Ovary (tissue), 9 donors: ENCODE measurements around the gene MED12. TPM values are rescaled to one million over a fixed set of nuclear protein-coding genes. Genes with fewer than 3 reads are reported as not detected.

Experiments
- DNase-seq, 5 donors: peaks; one replicate each; pipeline ENCODE4 v3.0.0-alpha.2; 2019 to 2020
- H3K27ac ChIP-seq, 2 donors: fragments of 200-600 bp; one replicate each; pipeline versions ENCODE4 v1.5.1 to v1.8.0; 2019 to 2022
- H3K27me3 ChIP-seq: fragments of 200-600 bp; one replicate; pipeline ENCODE4 v1.8.0; 2022
- H3K36me3 ChIP-seq: fragments of 200-600 bp; sonication (generic); one replicate; pipeline ENCODE4 v1.5.1; 2019
- H3K4me1 ChIP-seq: one replicate; pipeline ENCODE4 v1.8.1; 2013; ENCODE audit warnings: mild to moderate bottlenecking, moderate library complexity; ENCODE audit not compliant: insufficient read depth
- H3K4me3 ChIP-seq: fragments of 200-600 bp; sonication (generic); one replicate; pipeline ENCODE4 v1.5.1; 2017
- H3K9me3 ChIP-seq, 2 donors: fragments of 200-600 bp in 1 of 2; sonication (generic) in 1 of 2; one replicate each; pipeline versions ENCODE4 v1.5.1 to v1.8.1; 2013 to 2019; ENCODE audit warnings: mild to moderate bottlenecking in 1 of 2, moderate library complexity in 1 of 2
- EP300 ChIP-seq: sonication (generic); formaldehyde crosslinking; IDR thresholded peaks from one replicate; pipeline ENCODE4 v1.6.1; 2017; ENCODE audit warnings: antibody characterized with exemption
- POLR2A ChIP-seq: fragments of 450-650 bp; IDR thresholded peaks from one replicate; pipeline ENCODE4 v1.6.1; 2017; ENCODE audit warnings: antibody characterized with exemption, mild to moderate bottlenecking, moderate library complexity
- WGBS, 3 donors: extraction: QIAGEN DNeasy Blood & Tissue Kit in 1 of 3; methylation state at CpG; one replicate each; pipeline versions ENCODE4 v1.1.5 to v1.1.7; 2013 to 2017; 5-methylcytosine and 5-hydroxymethylcytosine counted together
- intact Hi-C, 4 donors: fragments of 100-400 bp; cut with DNase I; formaldehyde crosslinking; loops; one replicate each; pipeline versions ENCODE4 v1.11.0 to v1.15.1; 2022 to 2023
- polyA plus RNA-seq, 2 donors: library from polyadenylated mRNA; stranded (reverse); fragments of 200-250 nt in 1 of 2; fragments of 350-450 nt in 1 of 2; fragmentation: Illumina TruSeq in 1 of 2; extraction: RNeasy Lipid Tissue Mini Kit (QIAGEN cat#74804) in 1 of 2; gene quantifications; one replicate each; pipeline ENCODE4 v1.2.3, GENCODE V29; 2013 to 2014
- total RNA-seq, 7 donors: library from RNA; depleted of rRNA in 2 of 7; stranded (reverse); fragments of >200 nt in 2 of 7; fragmentation: NEBNext Ultra II Directional in 3 of 7; extraction: Animal tissue kit (Norgen Biotek cat#: 25700) in 3 of 7; gene quantifications; one replicate each; pipeline versions ENCODE4 v1.1.0 to v1.2.4, GENCODE V29; 2016 to 2023
- TF ChIP-seq, protein P1 (sequence below), 3 donors: fragments of 450-650 bp in 2 of 3; fragments of 200-600 bp in 1 of 3; IDR thresholded peaks; one replicate each; pipeline versions ENCODE4 v1.5.1 to v1.8.0; 2016 to 2022; ENCODE audit warnings: antibody characterized with exemption in 3 of 3, mild to moderate bottlenecking in 1 of 3
- donor health status: DM: no; HTN: no; CAD: no; lungs with moderate emphysema.
- donor health status: DM: no; HTN: no; CAD: no.
- donor health status: Bipolar disorder and iron deficiency.
- donor health status: DM: yes; HTN: yes; CAD: no.
- donor health status: DM: no; HTN: no; CAD: no.
- donor health status: DM: yes; HTN: yes; CAD: no.

MED12 gene
- total and polyA plus RNA-seq, 9 donors = 27.8 to 68.4 (median 52.2) TPM

DNA sequence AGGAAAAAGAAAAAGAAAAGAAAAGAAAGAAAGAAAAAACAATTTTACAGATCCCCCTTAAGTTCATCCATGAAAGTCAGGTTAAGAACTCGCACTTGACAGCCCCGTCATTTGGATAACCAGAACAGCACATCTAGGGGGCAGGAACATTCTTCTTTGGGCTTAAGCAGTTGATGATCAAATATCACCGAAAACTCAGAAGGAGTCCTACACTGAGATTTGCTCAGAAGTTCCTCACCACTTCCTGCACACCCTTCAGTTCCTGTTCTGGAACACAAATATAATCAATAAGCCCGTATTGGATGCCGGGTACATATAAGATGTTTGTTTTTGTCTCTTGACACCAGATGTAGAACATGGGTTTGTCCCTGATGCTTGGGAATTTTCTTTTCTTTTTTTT is 40.9 kb downstream of the MED12 start:
- Histone ChIP-seq H3K27ac (no peak overlapping the region), H3K27me3 (no peaks in the 10 kb centered on the region), H3K9me3 (no peaks in the 10 kb centered on the region), H3K4me1 (no peaks in the 10 kb centered on the region), H3K36me3 (no peaks in the 10 kb centered on the region), H3K4me3 (no peak overlapping the region)
- no peak for TF ChIP-seq POLR2A
- TF ChIP-seq, protein P1, sequence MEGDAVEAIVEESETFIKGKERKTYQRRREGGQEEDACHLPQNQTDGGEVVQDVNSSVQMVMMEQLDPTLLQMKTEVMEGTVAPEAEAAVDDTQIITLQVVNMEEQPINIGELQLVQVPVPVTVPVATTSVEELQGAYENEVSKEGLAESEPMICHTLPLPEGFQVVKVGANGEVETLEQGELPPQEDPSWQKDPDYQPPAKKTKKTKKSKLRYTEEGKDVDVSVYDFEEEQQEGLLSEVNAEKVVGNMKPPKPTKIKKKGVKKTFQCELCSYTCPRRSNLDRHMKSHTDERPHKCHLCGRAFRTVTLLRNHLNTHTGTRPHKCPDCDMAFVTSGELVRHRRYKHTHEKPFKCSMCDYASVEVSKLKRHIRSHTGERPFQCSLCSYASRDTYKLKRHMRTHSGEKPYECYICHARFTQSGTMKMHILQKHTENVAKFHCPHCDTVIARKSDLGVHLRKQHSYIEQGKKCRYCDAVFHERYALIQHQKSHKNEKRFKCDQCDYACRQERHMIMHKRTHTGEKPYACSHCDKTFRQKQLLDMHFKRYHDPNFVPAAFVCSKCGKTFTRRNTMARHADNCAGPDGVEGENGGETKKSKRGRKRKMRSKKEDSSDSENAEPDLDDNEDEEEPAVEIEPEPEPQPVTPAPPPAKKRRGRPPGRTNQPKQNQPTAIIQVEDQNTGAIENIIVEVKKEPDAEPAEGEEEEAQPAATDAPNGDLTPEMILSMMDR (IDR thresholded peaks at IDR 0.05) = no peak
- TF ChIP-seq EP300 = no peak
- DNase-seq = no peak
- intact Hi-C loops = no loop called here
- 81 to 88% (median 83%) methylated on average over 5 of the region's 5 CpGs for WGBS, 3 donors

- no peaks in the 10 kb centered on the region for H3K36me3 ChIP-seq
- TF ChIP-seq EP300 (no peak), POLR2A (no peak)
- TF ChIP-seq, protein P1 (IDR thresholded peaks at IDR 0.05) = no peak
- intact Hi-C loops = no loop called here
- DNase-seq = no peak
- WGBS, 3 donors = 83 to 91% (median 89%) methylated on average over 3 of the region's 3 CpGs
- H3K27me3 ChIP-seq = no peaks in the 10 kb centered on the region
- H3K4me1 ChIP-seq = no peaks in the 10 kb centered on the region
- H3K9me3 ChIP-seq = no peaks in the 10 kb centered on the region
- H3K27ac ChIP-seq = no peak overlapping the region
- H3K4me3 ChIP-seq = no peak overlapping the region
Observed at GRCh38 chrX:71160475-71160874, 42.1 kb downstream of the MED12 start.

DNA sequence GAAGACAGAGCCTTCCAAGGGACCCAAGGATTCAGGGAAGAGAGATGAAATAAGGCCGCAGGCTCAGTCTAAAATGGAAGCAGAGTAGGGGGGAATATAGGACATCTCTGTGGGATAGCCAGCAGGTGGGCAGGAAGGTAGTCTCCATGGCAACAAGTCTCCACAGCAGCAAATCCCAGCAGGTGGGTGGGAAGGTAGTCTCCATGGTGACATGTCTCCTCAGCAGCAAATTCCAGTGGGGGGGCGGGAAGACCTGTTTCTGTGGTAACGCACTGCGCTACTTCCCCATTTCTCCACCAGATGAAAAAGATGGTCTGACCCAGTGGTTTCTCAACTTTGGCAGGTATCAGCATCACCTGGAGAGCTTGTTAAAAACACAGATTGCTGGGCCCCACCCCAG is 44.6 kb downstream of the MED12 start:
- DNase-seq = no peak
- intact Hi-C loops = no loop called here
- Histone ChIP-seq H3K4me3 (no peak overlapping the region), H3K4me1 (no peaks in the 10 kb centered on the region), H3K27ac (no peak overlapping the region), H3K27me3 (no peaks in the 10 kb centered on the region), H3K9me3 (no peaks in the 10 kb centered on the region), H3K36me3 (no peaks in the 10 kb centered on the region)
- TF ChIP-seq, protein P1 (IDR thresholded peaks at IDR 0.05) = no peak
- WGBS, 3 donors = 84 to 89% (median 85%) methylated on average over 4 of the region's 4 CpGs

DNA sequence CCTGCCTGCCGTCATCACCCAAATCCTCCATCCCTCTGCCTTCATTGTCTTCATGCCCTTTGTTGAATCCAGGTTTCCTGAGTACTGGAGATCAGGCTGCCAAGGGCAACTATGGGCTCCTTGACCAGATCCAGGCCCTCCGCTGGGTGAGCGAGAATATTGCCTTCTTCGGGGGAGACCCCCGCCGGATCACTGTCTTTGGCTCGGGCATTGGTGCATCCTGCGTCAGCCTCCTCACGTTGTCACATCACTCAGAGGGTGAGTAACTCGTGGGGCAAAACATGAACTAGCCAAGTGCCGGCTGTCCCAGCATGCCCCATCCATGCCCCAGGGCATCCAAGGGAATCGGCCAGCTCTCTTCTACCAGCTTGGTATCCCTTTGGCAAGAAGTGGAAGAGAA is 45.7 kb downstream of the MED12 start:
- Histone ChIP-seq H3K4me1 (no peaks in the 10 kb centered on the region), H3K9me3 (no peaks in the 10 kb centered on the region), H3K27me3 (no peaks in the 10 kb centered on the region), H3K27ac (no peak overlapping the region), H3K4me3 (no peak overlapping the region), H3K36me3 (no peaks in the 10 kb centered on the region)
- no peak for DNase-seq
- intact Hi-C loops = no loop called here
- WGBS, 3 donors = 83 to 88% (median 86%) methylated on average over 12 of the region's 12 CpGs
- TF ChIP-seq, protein P1 (IDR thresholded peaks at IDR 0.05) = no peak
- no peak for TF ChIP-seq EP300
- no peak for TF ChIP-seq POLR2A

DNA sequence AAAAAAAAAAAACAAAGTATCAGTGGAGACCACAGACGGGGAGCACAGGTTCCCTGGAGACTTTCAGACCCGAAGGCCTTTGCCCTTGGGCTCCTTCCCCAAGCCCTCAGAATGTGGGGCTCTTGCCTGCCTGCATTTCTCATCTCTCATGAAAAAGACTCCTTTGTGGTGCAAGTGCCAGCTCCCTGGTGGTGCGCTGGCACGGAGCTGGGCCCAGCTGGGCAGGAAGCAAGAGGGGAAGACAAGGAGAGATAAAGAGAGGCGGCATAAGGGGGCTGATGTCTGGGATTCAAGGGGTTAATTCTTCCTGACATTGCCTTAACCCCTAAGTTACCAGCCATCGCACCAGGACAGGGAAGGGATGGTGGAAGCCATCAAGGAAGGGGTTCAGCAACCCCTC is 48.1 kb downstream of the MED12 start:
- H3K4me3 ChIP-seq = no peak overlapping the region
- no peaks in the 10 kb centered on the region for H3K36me3 ChIP-seq
- H3K27me3 ChIP-seq = no peaks in the 10 kb centered on the region
- DNase-seq = no peak
- no peak overlapping the region for H3K27ac ChIP-seq
- H3K4me1 ChIP-seq = no peaks in the 10 kb centered on the region
- intact Hi-C loops = no loop called here
- WGBS, 3 donors = 73 to 83% (median 77%) methylated on average over 6 of the region's 6 CpGs
- no peaks in the 10 kb centered on the region for H3K9me3 ChIP-seq
- TF ChIP-seq EP300 = no peak
- TF ChIP-seq, protein P1 (IDR thresholded peaks at IDR 0.05) = no peak
- TF ChIP-seq POLR2A = no peak
